Astrocyte (in vitro differentiated cells and primary cell): ENCODE data around the gene NLGN1. TPM values are rescaled to one million over a fixed set of nuclear protein-coding genes. Genes with fewer than 3 reads are reported as not detected.
"Not testable (repeated sequence)": the region's sequence is repeated elsewhere in the genome, so short reads cannot be mapped to it uniquely, and the experiment has no call there.

ENCODE experiments used
- DNase-seq: peaks from one replicate; pipeline ENCODE4 v3.0.0-alpha.2; 2010; ENCODE audit warnings: low read depth
- FAIRE-seq: peaks from 2 replicates; lab custom pipeline; 2011; peaks lifted over from hg19 to GRCh38; lab: Jason Lieb, UNC
- H2AFZ ChIP-seq: 2 replicates; pipeline ENCODE4 v1.6.0; 2012; ENCODE audit warnings: low read depth, low read length, inconsistent platforms
- H3K27ac ChIP-seq: 2 replicates; pipeline ENCODE4 v1.5.1; 2011; ENCODE audit warnings: low read depth, low read length, inconsistent platforms
- H3K27me3 ChIP-seq: 2 replicates; pipeline ENCODE4 v1.6.0; 2011; ENCODE audit warnings: low read length, inconsistent platforms; ENCODE audit not compliant: insufficient read depth
- H3K36me3 ChIP-seq: 2 replicates; pipeline ENCODE4 v1.5.1; 2011; ENCODE audit warnings: low read length, inconsistent platforms; ENCODE audit not compliant: insufficient read depth
- H3K4me1 ChIP-seq: 2 replicates; pipeline ENCODE4 v1.5.1; 2011; ENCODE audit warnings: low read length, inconsistent platforms; ENCODE audit not compliant: insufficient read depth
- H3K4me2 ChIP-seq: 2 replicates; pipeline ENCODE4 v1.6.0; 2012; ENCODE audit warnings: low read length, inconsistent platforms
- H3K4me3 ChIP-seq: 2 replicates; pipeline ENCODE4 v1.5.1; 2011; ENCODE audit warnings: low read depth, mild to moderate bottlenecking, low read length, inconsistent platforms; ENCODE audit not compliant: insufficient read depth
- H3K79me2 ChIP-seq: 2 replicates; pipeline ENCODE4 v1.6.0; 2012; ENCODE audit warnings: mild to moderate bottlenecking, low read length, inconsistent platforms; ENCODE audit not compliant: insufficient read depth
- H3K9ac ChIP-seq: 2 replicates; pipeline ENCODE4 v1.6.0; 2012; ENCODE audit warnings: mild to moderate bottlenecking, low read length, inconsistent platforms
- H3K9me3 ChIP-seq: 2 replicates; pipeline ENCODE4 v1.5.1; 2012; ENCODE audit warnings: low read depth, mild to moderate bottlenecking, low read length, inconsistent platforms; ENCODE audit not compliant: insufficient read depth
- H4K20me1 ChIP-seq: 2 replicates; pipeline ENCODE4 v1.6.0; 2012; ENCODE audit warnings: low read length, inconsistent platforms; ENCODE audit not compliant: insufficient read depth
- H3K27ac Mint-ChIP-seq: one replicate; pipeline ENCODE4 v1.8.0; 2021; ENCODE audit warnings: mild to moderate bottlenecking, mixed read lengths; ENCODE audit not compliant: unreplicated experiment
- H3K27me3 Mint-ChIP-seq: one replicate; pipeline ENCODE4 v1.8.0; 2021; ENCODE audit warnings: low read depth, mixed read lengths; ENCODE audit not compliant: unreplicated experiment
- H3K36me3 Mint-ChIP-seq: one replicate; pipeline ENCODE4 v1.8.0; 2021; ENCODE audit warnings: low read depth, mixed read lengths; ENCODE audit not compliant: unreplicated experiment
- H3K4me1 Mint-ChIP-seq: one replicate; pipeline ENCODE4 v1.8.0; 2021; ENCODE audit warnings: low read depth, mixed read lengths; ENCODE audit not compliant: unreplicated experiment
- H3K4me3 Mint-ChIP-seq: one replicate; pipeline ENCODE4 v1.8.0; 2021; ENCODE audit warnings: mild to moderate bottlenecking, moderate library complexity, mixed read lengths; ENCODE audit not compliant: unreplicated experiment
- H3K9me3 Mint-ChIP-seq: one replicate; pipeline ENCODE4 v1.8.0; 2021; ENCODE audit warnings: mild to moderate bottlenecking, mixed read lengths; ENCODE audit not compliant: unreplicated experiment
- EZH2 ChIP-seq: IDR thresholded peaks from 2 replicates; pipeline ENCODE4 v1.6.1; 2012; ENCODE audit warnings: mild to moderate bottlenecking, low read length, inconsistent platforms; ENCODE audit not compliant: insufficient read depth
- total RNA-seq: library from RNA; stranded (reverse); gene quantifications from 2 replicates; pipeline ENCODE4 v1.2.1, GENCODE V29; 2021
- TF ChIP-seq, protein P1 (sequence below): IDR thresholded peaks from 2 replicates; pipeline ENCODE4 v1.5.1; 2011; ENCODE audit warnings: low read depth, mild to moderate bottlenecking, inconsistent platforms, low read length, moderate library complexity; ENCODE audit not compliant: insufficient read depth

The NLGN1 gene
- total RNA-seq, 1 donor from 2014 or later: 1.2 TPM

DNA sequence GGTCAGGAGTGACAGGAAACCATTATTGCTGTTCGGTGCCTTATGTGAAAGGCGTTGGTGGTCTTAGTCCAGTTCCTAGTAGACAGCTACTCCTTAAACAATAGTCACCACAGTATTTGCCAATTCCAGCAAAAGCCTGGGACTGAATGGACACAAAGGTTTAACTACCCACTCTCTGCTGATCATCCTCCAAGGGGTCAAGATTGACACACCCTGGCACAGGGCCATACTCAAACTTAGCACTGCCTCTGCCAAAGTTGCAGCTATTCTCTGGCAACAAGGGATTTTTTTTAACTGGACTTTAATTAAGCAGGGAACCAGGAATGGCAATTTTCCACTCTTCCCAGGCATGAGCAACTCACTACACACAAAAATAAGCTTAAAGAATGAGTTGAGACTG, 193.9 kb downstream of the NLGN1 start:
- H3K9me3 Mint-ChIP-seq: no peaks in the 10 kb centered on the region
- DNase-seq (no peak), FAIRE-seq (no peak)
- Histone ChIP-seq H3K27ac (no peak overlapping the region), H3K4me1 (no peaks in the 10 kb centered on the region), H2AFZ (no peak overlapping the region), H4K20me1 (no peaks in the 10 kb centered on the region), H3K4me2 (no peak overlapping the region), H3K9ac (no peak overlapping the region), H3K9me3 (no peaks in the 10 kb centered on the region), H3K27me3 (no peaks in the 10 kb centered on the region), H3K79me2 (peaks cover 3% of the 10 kb centered on the region), H3K36me3 (no peaks in the 10 kb centered on the region), H3K4me3 (no peak overlapping the region)
- no peaks in the 10 kb centered on the region for H3K27me3 Mint-ChIP-seq
- H3K4me3 Mint-ChIP-seq: no peak overlapping the region
- TF ChIP-seq, protein P1, sequence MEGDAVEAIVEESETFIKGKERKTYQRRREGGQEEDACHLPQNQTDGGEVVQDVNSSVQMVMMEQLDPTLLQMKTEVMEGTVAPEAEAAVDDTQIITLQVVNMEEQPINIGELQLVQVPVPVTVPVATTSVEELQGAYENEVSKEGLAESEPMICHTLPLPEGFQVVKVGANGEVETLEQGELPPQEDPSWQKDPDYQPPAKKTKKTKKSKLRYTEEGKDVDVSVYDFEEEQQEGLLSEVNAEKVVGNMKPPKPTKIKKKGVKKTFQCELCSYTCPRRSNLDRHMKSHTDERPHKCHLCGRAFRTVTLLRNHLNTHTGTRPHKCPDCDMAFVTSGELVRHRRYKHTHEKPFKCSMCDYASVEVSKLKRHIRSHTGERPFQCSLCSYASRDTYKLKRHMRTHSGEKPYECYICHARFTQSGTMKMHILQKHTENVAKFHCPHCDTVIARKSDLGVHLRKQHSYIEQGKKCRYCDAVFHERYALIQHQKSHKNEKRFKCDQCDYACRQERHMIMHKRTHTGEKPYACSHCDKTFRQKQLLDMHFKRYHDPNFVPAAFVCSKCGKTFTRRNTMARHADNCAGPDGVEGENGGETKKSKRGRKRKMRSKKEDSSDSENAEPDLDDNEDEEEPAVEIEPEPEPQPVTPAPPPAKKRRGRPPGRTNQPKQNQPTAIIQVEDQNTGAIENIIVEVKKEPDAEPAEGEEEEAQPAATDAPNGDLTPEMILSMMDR: no peak
- no peak for TF ChIP-seq EZH2
- no peak overlapping the region for H3K27ac Mint-ChIP-seq
- H3K4me1 Mint-ChIP-seq: no peaks in the 10 kb centered on the region
- H3K36me3 Mint-ChIP-seq: no peaks in the 10 kb centered on the region

DNA sequence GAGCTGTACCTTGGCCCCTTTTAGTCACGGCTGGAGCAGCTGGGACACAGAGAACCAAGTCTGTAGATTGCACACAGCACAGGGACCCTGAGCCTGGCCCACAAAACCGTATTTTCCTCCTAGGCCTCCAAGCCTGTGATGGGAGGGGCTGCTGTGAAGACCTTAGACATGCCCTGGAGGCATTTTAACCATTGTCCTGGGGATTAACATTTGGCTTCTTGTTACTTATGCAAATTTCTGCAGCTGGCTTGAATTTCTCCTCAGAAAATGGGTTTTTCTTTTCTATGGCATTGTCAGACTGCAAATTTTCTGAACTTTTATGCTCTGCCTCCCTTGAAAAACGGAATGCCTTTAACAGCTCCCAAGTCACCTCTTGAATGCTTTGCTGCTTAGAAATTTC, 197.3 kb downstream of the NLGN1 start:
- not testable (repeated sequence) for H3K9me3 ChIP-seq, H2AFZ ChIP-seq, H3K9ac ChIP-seq, H3K27ac Mint-ChIP-seq, H4K20me1 ChIP-seq, H3K4me2 ChIP-seq, FAIRE-seq, H3K36me3 Mint-ChIP-seq, H3K27me3 ChIP-seq, H3K4me3 ChIP-seq, H3K27me3 Mint-ChIP-seq, H3K9me3 Mint-ChIP-seq, H3K4me1 Mint-ChIP-seq, DNase-seq, H3K36me3 ChIP-seq, H3K4me3 Mint-ChIP-seq, H3K27ac ChIP-seq, H3K4me1 ChIP-seq, H3K79me2 ChIP-seq

DNA sequence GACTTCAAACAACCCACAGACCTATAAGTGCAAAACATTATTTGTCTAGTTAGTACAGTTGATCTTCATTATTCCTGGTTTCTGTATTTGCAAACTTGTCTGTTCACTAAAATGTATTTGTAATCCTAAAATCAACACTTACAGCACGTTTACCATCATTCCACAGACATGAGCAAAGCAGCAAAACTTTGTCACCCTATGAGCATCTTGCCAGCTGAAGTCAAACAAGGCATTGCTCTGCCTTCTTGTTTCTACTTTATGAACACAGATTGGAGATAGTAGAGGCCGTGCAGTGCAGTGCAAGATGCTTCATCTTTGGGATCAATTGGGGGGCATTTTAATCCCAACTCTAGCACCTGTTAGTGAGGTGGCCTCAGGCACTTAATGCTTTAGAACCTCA, 202.1 kb downstream of the NLGN1 start:
- Mint-ChIP-seq H3K4me3 (no peak overlapping the region), H3K27me3 (no peaks in the 10 kb centered on the region), H3K9me3 (no peaks in the 10 kb centered on the region), H3K4me1 (no peaks in the 10 kb centered on the region), H3K36me3 (no peaks in the 10 kb centered on the region), H3K27ac (no peak overlapping the region)
- FAIRE-seq (peak; percentile 39), DNase-seq (no peak)
- H3K4me1 ChIP-seq: no peaks in the 10 kb centered on the region
- no peak overlapping the region for H3K27ac ChIP-seq
- TF ChIP-seq, protein P1: no peak
- TF ChIP-seq EZH2: no peak
- no peak overlapping the region for H3K4me3 ChIP-seq
- H3K9me3 ChIP-seq: no peaks in the 10 kb centered on the region
- H3K79me2 ChIP-seq: no peaks in the 10 kb centered on the region
- H4K20me1 ChIP-seq: no peaks in the 10 kb centered on the region
- H3K36me3 ChIP-seq: no peaks in the 10 kb centered on the region
- H3K4me2 ChIP-seq: no peak overlapping the region
- no peaks in the 10 kb centered on the region for H3K27me3 ChIP-seq
- H3K9ac ChIP-seq: no peak overlapping the region
- no peak overlapping the region for H2AFZ ChIP-seq
